Hepatocyte (in vitro differentiated cells): ENCODE measurements around the gene CRIP3. TPM values are rescaled to one million over a fixed set of nuclear protein-coding genes. Genes with fewer than 3 reads are reported as not detected.
"Not testable (repeated sequence)": the region's sequence is repeated elsewhere in the genome, so short reads cannot be mapped to it uniquely, and the experiment has no call there.

Experiments used
- DNase-seq: peaks from one replicate; pipeline ENCODE4 v3.0.0-alpha.2; 2016; ENCODE audit warnings: low spot score
- H2AFZ ChIP-seq: fragments of 200-600 bp; sonication (generic); 2 replicates; pipeline ENCODE4 v1.6.0; 2016; ENCODE audit warnings: antibody characterized with exemption, mild to moderate bottlenecking
- H3K27ac ChIP-seq: fragments of 200-600 bp; sonication (generic); 2 replicates; pipeline ENCODE4 v1.5.1; 2016; ENCODE audit warnings: mild to moderate bottlenecking
- H3K27me3 ChIP-seq: fragments of 200-600 bp; sonication (generic); 2 replicates; pipeline ENCODE4 v1.6.1; 2016
- H3K36me3 ChIP-seq: fragments of 200-600 bp; sonication (generic); replicated peaks from 2 replicates; pipeline ENCODE4 v1.5.1; 2016; ENCODE audit warnings: low read depth; ENCODE audit not compliant: insufficient read depth
- H3K4me1 ChIP-seq: fragments of 200-600 bp; sonication (generic); 2 replicates; pipeline ENCODE4 v1.5.1; 2016; ENCODE audit warnings: mild to moderate bottlenecking, moderate library complexity; ENCODE audit not compliant: insufficient read depth
- H3K4me2 ChIP-seq: fragments of 200-600 bp; sonication (generic); 2 replicates; pipeline ENCODE4 v1.6.0; 2016
- H3K4me3 ChIP-seq: fragments of 200-600 bp; sonication (generic); 2 replicates; pipeline ENCODE4 v1.5.1; 2016; ENCODE audit warnings: mild to moderate bottlenecking
- H3K79me2 ChIP-seq: fragments of 200-600 bp; sonication (generic); 2 replicates; pipeline ENCODE4 v1.6.0; 2017; ENCODE audit warnings: mild to moderate bottlenecking
- H3K9me2 ChIP-seq: fragments of 200-600 bp; sonication (generic); replicated peaks from 2 replicates; pipeline ENCODE4 v1.6.0; 2017; ENCODE audit warnings: mild to moderate bottlenecking; ENCODE audit not compliant: insufficient read depth
- H3K9me3 ChIP-seq: fragments of 200-600 bp; sonication (generic); 2 replicates; pipeline ENCODE4 v1.5.1; 2016; ENCODE audit warnings: low read depth, mild to moderate bottlenecking
- H4K20me1 ChIP-seq: fragments of 200-600 bp; sonication (generic); 2 replicates; pipeline ENCODE4 v1.6.0; 2016; ENCODE audit warnings: mild to moderate bottlenecking; ENCODE audit not compliant: insufficient read depth, poor library complexity, severe bottlenecking
- EZH2 ChIP-seq: fragments of 200-600 bp; sonication (generic); IDR thresholded peaks from 2 replicates; pipeline ENCODE4 v1.6.1; 2016; ENCODE audit warnings: antibody characterized with exemption, mild to moderate bottlenecking, borderline replicate concordance
- EZH2phosphoT487 ChIP-seq: fragments of 200-600 bp; sonication (generic); IDR thresholded peaks from one replicate; pipeline ENCODE4 v1.6.1; 2018; ENCODE audit warnings: antibody characterized with exemption, mild to moderate bottlenecking, low read depth, moderate library complexity; ENCODE audit not compliant: unreplicated experiment, severe bottlenecking
- whole genome bisulfite sequencing: methylation state at CpG from one replicate; pipeline ENCODE4 v1.1.6; 2016; ENCODE audit warnings: low lambda C conversion rate; ENCODE audit errors: missing lambda C conversion rate; 5-methylcytosine and 5-hydroxymethylcytosine counted together
- polyA plus RNA-seq: library from polyadenylated mRNA; unstranded; fragments of >200 nt; fragmentation: Nextera tagmentation; extraction: Ambion mirVana; gene quantifications from 2 replicates; pipeline ENCODE4 v1.2.1, GENCODE V29; 2016
- total RNA-seq: library from RNA; depleted of rRNA; stranded (reverse); fragments of >200 nt; gene quantifications from 2 replicates; pipeline ENCODE4 v1.2.3, GENCODE V29; 2014
- TF ChIP-seq, protein P1 (sequence below): fragments of 200-600 bp; sonication (generic); IDR thresholded peaks from 2 replicates; pipeline ENCODE4 v1.5.1; 2016; ENCODE audit warnings: antibody characterized with exemption, mild to moderate bottlenecking; ENCODE audit not compliant: poor library complexity

CRIP3 gene, protein sequence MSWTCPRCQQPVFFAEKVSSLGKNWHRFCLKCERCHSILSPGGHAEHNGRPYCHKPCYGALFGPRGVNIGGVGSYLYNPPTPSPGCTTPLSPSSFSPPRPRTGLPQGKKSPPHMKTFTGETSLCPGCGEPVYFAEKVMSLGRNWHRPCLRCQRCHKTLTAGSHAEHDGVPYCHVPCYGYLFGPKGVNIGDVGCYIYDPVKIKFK
- total RNA-seq (0.80 and 1.6 TPM in 2 replicates), polyA plus RNA-seq (1.0 and 1.5 TPM in 2 replicates)

- Histone ChIP-seq H3K27me3 (peaks cover 8% of the 10 kb centered on the region), H3K4me3 (peak within 1 kb of the TSS; percentile 7), H3K4me2 (peak within 1 kb of the TSS; percentile 84), H3K36me3 (no peaks in the 10 kb centered on the region), H2AFZ (peak within 1 kb of the TSS; percentile 74), H3K27ac (no peak within 1 kb of the TSS), H3K9me3 (no peaks in the 10 kb centered on the region), H3K79me2 (no peaks in the 10 kb centered on the region), H4K20me1 (no peaks in the 10 kb centered on the region), H3K9me2 (no peaks in the 10 kb centered on the region), H3K4me1 (peaks cover 3% of the 10 kb centered on the region)
- peak; percentile 39 for TF ChIP-seq EZH2
- TF ChIP-seq, protein P1, sequence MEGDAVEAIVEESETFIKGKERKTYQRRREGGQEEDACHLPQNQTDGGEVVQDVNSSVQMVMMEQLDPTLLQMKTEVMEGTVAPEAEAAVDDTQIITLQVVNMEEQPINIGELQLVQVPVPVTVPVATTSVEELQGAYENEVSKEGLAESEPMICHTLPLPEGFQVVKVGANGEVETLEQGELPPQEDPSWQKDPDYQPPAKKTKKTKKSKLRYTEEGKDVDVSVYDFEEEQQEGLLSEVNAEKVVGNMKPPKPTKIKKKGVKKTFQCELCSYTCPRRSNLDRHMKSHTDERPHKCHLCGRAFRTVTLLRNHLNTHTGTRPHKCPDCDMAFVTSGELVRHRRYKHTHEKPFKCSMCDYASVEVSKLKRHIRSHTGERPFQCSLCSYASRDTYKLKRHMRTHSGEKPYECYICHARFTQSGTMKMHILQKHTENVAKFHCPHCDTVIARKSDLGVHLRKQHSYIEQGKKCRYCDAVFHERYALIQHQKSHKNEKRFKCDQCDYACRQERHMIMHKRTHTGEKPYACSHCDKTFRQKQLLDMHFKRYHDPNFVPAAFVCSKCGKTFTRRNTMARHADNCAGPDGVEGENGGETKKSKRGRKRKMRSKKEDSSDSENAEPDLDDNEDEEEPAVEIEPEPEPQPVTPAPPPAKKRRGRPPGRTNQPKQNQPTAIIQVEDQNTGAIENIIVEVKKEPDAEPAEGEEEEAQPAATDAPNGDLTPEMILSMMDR = peak; percentile 8
- no peak for TF ChIP-seq EZH2phosphoT487
- peak; percentile 50 for DNase-seq
- 11% methylated on average over 38 of the region's 39 CpGs for WGBS
These were observed at the start of gene CRIP3 for GRCh38 chr6:43308101-43308989. CRIP3 (minus strand) TSS chr6:43308826; CDS start chr6:43308792, 34 bp downstream.

DNA sequence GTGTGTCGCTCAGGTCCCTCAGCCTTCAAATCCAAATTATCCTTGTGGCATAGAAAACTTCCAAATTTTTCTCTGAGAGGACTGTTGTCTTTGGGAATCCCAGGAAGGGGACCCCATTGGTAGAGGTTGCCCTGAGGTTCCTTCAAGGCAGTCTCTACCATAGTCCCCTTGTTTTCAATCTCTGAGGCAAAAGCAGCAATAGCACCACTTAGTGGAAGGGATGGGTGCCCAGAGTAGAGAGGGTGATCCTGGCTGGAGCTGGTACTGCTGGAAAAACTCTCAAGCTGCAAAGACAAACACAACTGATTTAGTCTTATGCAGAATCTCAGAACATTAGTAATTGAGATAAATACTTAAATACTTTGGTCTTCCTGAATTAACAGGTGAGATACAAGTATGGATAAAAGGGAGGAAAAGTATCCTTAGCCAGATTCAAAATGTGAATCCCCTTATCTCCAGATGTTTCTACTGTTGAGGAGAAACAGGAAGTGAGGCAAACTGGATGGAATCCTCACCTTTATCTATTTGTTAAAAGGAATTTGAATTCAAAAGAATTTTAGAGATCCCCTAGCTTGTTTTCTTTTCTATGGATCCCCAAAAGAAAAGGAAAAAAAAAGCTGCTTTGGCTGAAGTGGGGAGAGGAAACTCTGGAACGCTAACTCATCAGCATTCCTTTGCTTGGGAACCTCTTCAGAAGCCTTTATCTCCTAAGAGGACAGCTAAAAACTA, 47.4 kb upstream of the CRIP3 start:
- Histone ChIP-seq H4K20me1 (no peaks in the 10 kb centered on the region), H3K36me3 (no peaks in the 10 kb centered on the region), H3K4me1 (no peaks in the 10 kb centered on the region), H3K27me3 (no peaks in the 10 kb centered on the region), H3K4me2 (no peak overlapping the region), H3K4me3 (no peak overlapping the region), H3K9me2 (no peaks in the 10 kb centered on the region), H3K79me2 (peaks cover 9% of the 10 kb centered on the region), H2AFZ (no peak overlapping the region), H3K9me3 (no peaks in the 10 kb centered on the region), H3K27ac (no peak overlapping the region)
- peak; percentile 40 for DNase-seq
- WGBS = 84% methylated on average over 2 of the region's 2 CpGs
- no peak for TF ChIP-seq EZH2
- TF ChIP-seq, protein P1 = peak; percentile 42

DNA sequence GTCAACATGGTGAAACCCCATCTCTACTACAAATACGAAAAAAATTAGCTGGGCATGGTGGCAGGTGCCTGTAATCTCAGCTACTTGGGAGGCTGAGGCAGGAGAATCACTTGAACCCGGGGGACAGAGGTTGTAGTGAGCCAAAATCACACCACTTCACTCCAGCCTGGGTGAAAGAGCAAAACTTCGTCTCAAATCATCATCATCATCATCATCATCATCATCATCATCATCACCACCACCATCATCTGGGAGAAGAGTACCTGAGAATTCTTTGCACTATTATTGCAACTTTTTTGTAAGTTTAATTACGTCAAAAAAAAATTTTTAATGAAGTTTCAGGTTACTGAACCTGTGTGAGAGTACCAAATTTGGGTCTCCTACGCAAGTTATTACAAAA, 43.3 kb upstream of the CRIP3 start:
- not testable (repeated sequence) for H3K4me1 ChIP-seq, H3K36me3 ChIP-seq, DNase-seq, H3K9me2 ChIP-seq, H4K20me1 ChIP-seq, H3K4me2 ChIP-seq, H3K79me2 ChIP-seq, H3K9me3 ChIP-seq, H3K27ac ChIP-seq, H2AFZ ChIP-seq, H3K27me3 ChIP-seq, H3K4me3 ChIP-seq
- 97% methylated on average over 5 of the region's 5 CpGs for WGBS

GRCh38 chr6:43347444-43347843, 38.8 kb upstream of the CRIP3 start:
- H3K36me3 ChIP-seq = no peaks in the 10 kb centered on the region
- H3K4me1 ChIP-seq = no peaks in the 10 kb centered on the region
- H3K4me3 ChIP-seq = no peak overlapping the region
- H3K27ac ChIP-seq = no peak overlapping the region
- no peak overlapping the region for H2AFZ ChIP-seq
- H4K20me1 ChIP-seq = no peaks in the 10 kb centered on the region
- WGBS = 93% methylated on average over 3 of the region's 3 CpGs
- TF ChIP-seq EZH2phosphoT487 = no peak
- TF ChIP-seq, protein P1 = no peak
- no peak overlapping the region for H3K4me2 ChIP-seq
- H3K9me3 ChIP-seq = no peaks in the 10 kb centered on the region
- H3K79me2 ChIP-seq = no peaks in the 10 kb centered on the region
- no peaks in the 10 kb centered on the region for H3K9me2 ChIP-seq
- H3K27me3 ChIP-seq = no peaks in the 10 kb centered on the region
- DNase-seq = no peak
